Immature natural killer cell (primary cell): Measurements from ENCODE around the gene ZIC4. TPM values are rescaled to one million over a fixed set of nuclear protein-coding genes. Genes with fewer than 3 reads are reported as not detected.

Experiments used
- DNase-seq, 3 donors: peaks; one replicate each; pipeline ENCODE4 v3.0.0; 2022; ENCODE audit warnings: mixed read lengths in 1 of 3
- H3K27ac Mint-ChIP-seq, 6 donors: one replicate each; pipeline ENCODE4 v1.8.0; 2020; ENCODE audit warnings: mixed read lengths in 6 of 6, mild to moderate bottlenecking in 5 of 6, inconsistent platforms in 4 of 6, moderate library complexity in 3 of 6
- H3K27me3 Mint-ChIP-seq, 3 donors: one replicate each; pipeline ENCODE4 v1.8.0; 2020 to 2021; ENCODE audit warnings: low read depth in 3 of 3, mild to moderate bottlenecking in 3 of 3, mixed read lengths in 3 of 3, moderate library complexity in 3 of 3, inconsistent platforms in 1 of 3
- H3K36me3 Mint-ChIP-seq, 3 donors: one replicate each; pipeline ENCODE4 v1.8.0; 2020; ENCODE audit warnings: mixed read lengths in 3 of 3, inconsistent platforms in 2 of 3, mild to moderate bottlenecking in 2 of 3
- H3K4me1 Mint-ChIP-seq, 2 donors: one replicate each; pipeline ENCODE4 v1.8.0; 2020; ENCODE audit warnings: inconsistent platforms in 2 of 2, mild to moderate bottlenecking in 2 of 2, mixed read lengths in 2 of 2, moderate library complexity in 1 of 2
- H3K4me3 Mint-ChIP-seq, 5 donors: one replicate each; pipeline ENCODE4 v1.8.0; 2020; ENCODE audit warnings: mild to moderate bottlenecking in 5 of 5, mixed read lengths in 5 of 5, inconsistent platforms in 3 of 5, moderate library complexity in 3 of 5
- H3K9me3 Mint-ChIP-seq, 6 donors: one replicate each; pipeline ENCODE4 v1.8.0; 2020; ENCODE audit warnings: mild to moderate bottlenecking in 6 of 6, mixed read lengths in 6 of 6, inconsistent platforms in 4 of 6, moderate library complexity in 3 of 6
- polyA plus RNA-seq, 3 donors: library from polyadenylated mRNA; unstranded; fragments of 300-500 nt; fragmentation: Illumina TruSeq; gene quantifications; one replicate each; pipeline ENCODE4 v1.2.3, GENCODE V29; 2021

Gene ZIC4
- polyA plus RNA-seq, 3 donors from 2014 or later: not detected

DNA sequence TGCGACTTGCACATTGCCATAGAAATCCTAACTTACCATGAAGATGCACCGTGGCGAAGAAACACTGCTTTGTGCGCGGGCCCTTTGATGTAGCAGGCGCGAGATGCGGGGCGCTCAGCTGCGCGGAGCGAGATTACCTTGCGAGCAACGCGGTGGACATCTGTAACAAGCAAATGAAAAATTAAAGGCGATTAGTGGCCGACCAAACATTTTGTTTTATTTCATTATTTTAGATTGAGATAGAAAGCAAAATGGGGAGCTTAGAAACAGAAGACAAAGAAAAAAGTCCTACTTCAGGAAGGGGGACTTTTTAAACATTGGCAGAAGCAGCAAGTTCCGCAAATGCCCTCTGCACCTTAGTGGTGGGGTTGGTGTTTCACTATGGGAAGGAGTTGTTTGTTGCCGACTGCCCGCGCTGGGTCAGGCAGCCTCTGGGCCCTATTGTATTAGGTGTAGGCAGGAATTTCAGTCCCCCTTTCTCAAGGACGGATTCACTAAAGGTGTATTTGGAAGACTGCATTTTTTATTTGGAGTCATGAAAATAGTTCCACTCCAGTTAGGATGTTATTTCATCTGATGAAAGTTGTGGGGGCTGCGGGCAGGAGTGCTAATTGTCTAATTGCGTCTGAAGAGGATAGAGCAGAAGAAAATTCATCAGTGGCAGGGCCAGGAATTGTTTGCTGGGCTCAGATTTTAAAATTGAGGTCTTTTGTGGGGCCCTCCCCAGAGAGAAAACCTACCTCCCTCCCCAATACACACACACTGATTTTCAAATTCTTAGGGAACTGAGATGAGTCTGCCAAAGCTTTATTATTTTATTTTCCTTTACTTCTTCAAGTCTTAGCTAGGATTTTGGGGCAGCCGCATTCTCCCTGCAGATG is 17.4 kb downstream of the ZIC4 start:
- H3K9me3 Mint-ChIP-seq: peaks cover 21 to 80% (median 30%) of the 10 kb centered on the region in 6 donors
- peaks cover 2 to 17% (median 10%) of the 10 kb centered on the region in 3 donors for H3K36me3 Mint-ChIP-seq
- H3K4me3 Mint-ChIP-seq: no peak overlapping the region
- H3K27me3 Mint-ChIP-seq: peaks cover 22 to 56% (median 45%) of the 10 kb centered on the region in 3 donors
- DNase-seq: no peak
- H3K27ac Mint-ChIP-seq: no peak overlapping the region
- H3K4me1 Mint-ChIP-seq: no peaks in the 10 kb centered on the region

DNA sequence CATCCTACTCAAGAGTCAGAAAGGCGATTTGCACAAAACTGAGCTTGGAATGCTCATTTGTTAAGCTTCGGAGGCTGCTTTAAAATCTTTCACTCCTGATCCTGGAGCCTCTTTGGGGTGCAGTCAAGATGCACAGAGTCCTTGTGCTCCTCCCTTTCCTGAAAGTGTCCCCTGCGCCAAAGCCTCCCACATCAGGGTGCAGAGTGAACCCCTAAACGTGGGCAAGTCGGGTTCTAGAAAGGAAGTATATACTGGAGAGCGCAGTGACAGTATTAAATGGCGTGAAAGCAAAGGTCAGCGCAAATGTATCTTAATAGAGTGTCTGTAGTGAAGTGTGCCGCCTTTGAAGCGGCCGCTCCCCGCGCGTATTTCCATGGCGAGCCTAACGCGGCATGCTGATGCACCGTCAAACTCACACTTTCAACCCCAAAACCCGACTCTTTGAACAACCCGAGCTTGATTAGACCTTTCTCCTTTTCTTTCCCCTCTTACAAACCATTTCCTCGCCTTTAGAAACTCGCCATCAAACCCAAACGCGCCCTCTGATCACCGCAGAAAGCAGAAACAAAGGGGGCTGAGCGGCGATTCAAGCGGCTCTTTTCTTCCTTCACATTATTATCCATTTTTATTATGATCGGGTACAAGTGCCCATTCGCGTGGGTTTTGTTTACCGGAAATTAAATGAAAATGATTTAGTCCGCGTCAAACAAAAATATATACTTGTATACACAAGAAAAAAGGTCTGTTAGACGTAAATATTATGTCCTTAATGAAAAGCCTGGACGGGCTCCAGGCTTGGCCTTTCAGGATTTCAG is 18.3 kb downstream of the ZIC4 start:
- H3K36me3 Mint-ChIP-seq: peaks cover 0 to 17% (median 8%) of the 10 kb centered on the region in 3 donors
- H3K9me3 Mint-ChIP-seq: peaks cover 23 to 86% (median 30%) of the 10 kb centered on the region in 6 donors
- peaks cover 24 to 56% (median 51%) of the 10 kb centered on the region in 3 donors for H3K27me3 Mint-ChIP-seq
- H3K4me1 Mint-ChIP-seq: no peaks in the 10 kb centered on the region
- DNase-seq: no peak
- H3K27ac Mint-ChIP-seq: no peak overlapping the region
- H3K4me3 Mint-ChIP-seq: no peak overlapping the region

DNA sequence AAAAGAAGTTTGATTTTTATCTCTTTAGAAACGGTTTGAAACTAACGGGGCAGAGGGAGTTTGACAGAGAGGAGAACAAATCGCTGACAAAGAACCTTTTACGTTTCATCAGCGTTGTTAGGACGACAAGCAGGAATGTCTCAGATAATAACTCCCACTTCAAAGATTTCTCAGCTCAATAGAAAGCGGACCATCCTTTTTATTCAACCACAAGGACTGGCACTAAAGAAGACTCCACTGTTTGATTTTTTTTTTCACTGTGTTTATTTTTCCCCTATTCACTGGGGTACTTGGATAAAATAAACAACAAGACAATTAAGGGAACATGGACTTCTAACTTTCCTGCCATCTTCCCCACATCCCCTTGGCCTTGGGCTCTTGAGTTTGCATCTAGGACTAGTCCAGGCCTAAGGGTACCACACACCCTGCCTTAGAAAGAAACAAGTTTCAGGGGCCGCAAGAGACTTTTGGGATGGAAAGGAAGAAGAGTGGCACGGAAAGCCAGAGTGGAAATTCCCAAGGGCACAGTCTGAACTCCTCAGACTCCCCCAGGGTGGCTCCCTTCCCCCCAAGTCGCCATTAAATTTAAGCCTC is 19.0 kb downstream of the ZIC4 start:
- H3K36me3 Mint-ChIP-seq: peaks cover 0 to 17% (median 8%) of the 10 kb centered on the region in 3 donors
- no peaks in the 10 kb centered on the region for H3K4me1 Mint-ChIP-seq
- H3K4me3 Mint-ChIP-seq: no peak overlapping the region
- no peak for DNase-seq
- H3K27me3 Mint-ChIP-seq: peaks cover 20 to 49% (median 44%) of the 10 kb centered on the region in 3 donors
- peaks cover 23 to 84% (median 26%) of the 10 kb centered on the region in 6 donors for H3K9me3 Mint-ChIP-seq
- H3K27ac Mint-ChIP-seq: no peak overlapping the region

GRCh38 chr3:147385059-147386012 is 21.0 kb downstream of the ZIC4 start:
- Mint-ChIP-seq H3K4me3 (peak overlapping the region in 1 of 5 donors; percentile 7), H3K27me3 (peaks cover 21 to 46% (median 39%) of the 10 kb centered on the region in 3 donors), H3K4me1 (no peaks in the 10 kb centered on the region), H3K9me3 (peaks cover 15 to 70% (median 25%) of the 10 kb centered on the region in 6 donors), H3K27ac (no peak overlapping the region), H3K36me3 (peaks cover 0 to 14% (median 8%) of the 10 kb centered on the region in 3 donors)
- no peak for DNase-seq

- H3K9me3 Mint-ChIP-seq: peaks cover 9 to 69% (median 23%) of the 10 kb centered on the region in 6 donors
- H3K27me3 Mint-ChIP-seq: peaks cover 19 to 48% (median 33%) of the 10 kb centered on the region in 3 donors
- H3K4me1 Mint-ChIP-seq: no peaks in the 10 kb centered on the region
- no peak for DNase-seq
- H3K4me3 Mint-ChIP-seq: peak overlapping the region in 1 of 5 donors; percentile 20
- peaks cover 0 to 12% (median 8%) of the 10 kb centered on the region in 3 donors for H3K36me3 Mint-ChIP-seq
- no peak overlapping the region for H3K27ac Mint-ChIP-seq
Measured at GRCh38 chr3:147384210-147385058, 21.9 kb downstream of the ZIC4 start.

DNA sequence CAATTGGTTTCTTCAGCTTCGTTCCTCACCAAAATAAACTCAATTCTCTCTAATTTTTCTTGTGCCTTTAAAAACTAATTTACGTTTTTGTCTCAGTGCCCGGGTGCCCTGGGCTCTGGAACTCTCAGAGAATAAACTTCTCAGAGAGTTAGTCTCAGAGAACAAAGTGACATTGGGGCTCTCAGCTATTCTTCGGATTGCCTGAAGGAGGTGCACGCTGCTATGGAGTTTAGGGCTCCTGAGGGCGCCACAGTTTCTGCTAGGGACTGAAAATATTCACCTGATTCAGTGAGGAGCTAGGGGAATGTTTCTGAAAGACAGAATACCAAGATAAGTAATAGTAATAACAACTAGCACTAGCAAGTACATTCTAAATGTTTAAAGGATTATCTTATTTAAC is 22.7 kb downstream of the ZIC4 start:
- H3K9me3 Mint-ChIP-seq: peaks cover 13 to 69% (median 28%) of the 10 kb centered on the region in 6 donors
- DNase-seq: no peak
- no peak overlapping the region for H3K4me3 Mint-ChIP-seq
- H3K27ac Mint-ChIP-seq: no peak overlapping the region
- H3K36me3 Mint-ChIP-seq: peaks cover 0 to 17% (median 8%) of the 10 kb centered on the region in 3 donors
- no peaks in the 10 kb centered on the region for H3K4me1 Mint-ChIP-seq
- peaks cover 16 to 50% (median 32%) of the 10 kb centered on the region in 3 donors for H3K27me3 Mint-ChIP-seq

- H3K4me1 Mint-ChIP-seq: no peaks in the 10 kb centered on the region
- no peak for DNase-seq
- no peak overlapping the region for H3K27ac Mint-ChIP-seq
- peaks cover 12 to 45% (median 31%) of the 10 kb centered on the region in 3 donors for H3K27me3 Mint-ChIP-seq
- peaks cover 0 to 11% (median 0%) of the 10 kb centered on the region in 3 donors for H3K36me3 Mint-ChIP-seq
- H3K4me3 Mint-ChIP-seq: no peak overlapping the region
- H3K9me3 Mint-ChIP-seq: peaks cover 7 to 70% (median 24%) of the 10 kb centered on the region in 6 donors
Measured at GRCh38 chr3:147381596-147381995, 24.7 kb downstream of the ZIC4 start.

GRCh38 chr3:147380977-147381376 is 25.4 kb downstream of the ZIC4 start:
- Mint-ChIP-seq H3K27ac (no peak overlapping the region), H3K36me3 (peaks cover 0 to 6% (median 0%) of the 10 kb centered on the region in 3 donors), H3K4me1 (no peaks in the 10 kb centered on the region), H3K4me3 (no peak overlapping the region), H3K9me3 (peaks cover 6 to 64% (median 21%) of the 10 kb centered on the region in 6 donors), H3K27me3 (peaks cover 12 to 43% (median 28%) of the 10 kb centered on the region in 3 donors)
- DNase-seq: no peak

- Mint-ChIP-seq H3K27ac (no peak overlapping the region), H3K4me1 (no peaks in the 10 kb centered on the region), H3K4me3 (no peak overlapping the region), H3K9me3 (peaks cover 6 to 59% (median 18%) of the 10 kb centered on the region in 6 donors), H3K27me3 (peaks cover 12 to 38% (median 28%) of the 10 kb centered on the region in 3 donors), H3K36me3 (peaks cover 0 to 6% (median 0%) of the 10 kb centered on the region in 3 donors)
- DNase-seq: no peak
Measured at GRCh38 chr3:147380387-147380951, 25.9 kb downstream of the ZIC4 start.

- Mint-ChIP-seq H3K4me3 (peak overlapping the region in 1 of 5 donors; percentile 1), H3K9me3 (peaks cover 6 to 53% (median 20%) of the 10 kb centered on the region in 6 donors), H3K27me3 (peaks cover 12 to 36% (median 28%) of the 10 kb centered on the region in 3 donors), H3K27ac (no peak overlapping the region), H3K4me1 (no peaks in the 10 kb centered on the region), H3K36me3 (peaks cover 0 to 6% (median 0%) of the 10 kb centered on the region in 3 donors)
- DNase-seq: no peak
Measured at GRCh38 chr3:147379651-147380050, 26.7 kb downstream of the ZIC4 start.

- DNase-seq: no peak
- peaks cover 11 to 48% (median 24%) of the 10 kb centered on the region in 6 donors for H3K9me3 Mint-ChIP-seq
- H3K4me1 Mint-ChIP-seq: no peaks in the 10 kb centered on the region
- peaks cover 0 to 6% (median 0%) of the 10 kb centered on the region in 3 donors for H3K36me3 Mint-ChIP-seq
- H3K27ac Mint-ChIP-seq: no peak overlapping the region
- H3K4me3 Mint-ChIP-seq: no peak overlapping the region
- peaks cover 14 to 37% (median 16%) of the 10 kb centered on the region in 3 donors for H3K27me3 Mint-ChIP-seq
Measured at GRCh38 chr3:147377412-147378367, 28.7 kb downstream of the ZIC4 start.
